Measurements from ENCODE around the gene ASAP2. TPM values are rescaled to one million over a fixed set of nuclear protein-coding genes. Genes with fewer than 3 reads are reported as not detected.

ASAP2 gene
- total RNA-seq, 2 experiments from 2014 or later = 0.08 to 0.23 TPM

- ChIA-PET POLR2A (no interaction called here), CTCF (no interaction called here)
Observed at GRCh38 chr2:9286554-9287399, 80.2 kb downstream of the ASAP2 start.

DNA sequence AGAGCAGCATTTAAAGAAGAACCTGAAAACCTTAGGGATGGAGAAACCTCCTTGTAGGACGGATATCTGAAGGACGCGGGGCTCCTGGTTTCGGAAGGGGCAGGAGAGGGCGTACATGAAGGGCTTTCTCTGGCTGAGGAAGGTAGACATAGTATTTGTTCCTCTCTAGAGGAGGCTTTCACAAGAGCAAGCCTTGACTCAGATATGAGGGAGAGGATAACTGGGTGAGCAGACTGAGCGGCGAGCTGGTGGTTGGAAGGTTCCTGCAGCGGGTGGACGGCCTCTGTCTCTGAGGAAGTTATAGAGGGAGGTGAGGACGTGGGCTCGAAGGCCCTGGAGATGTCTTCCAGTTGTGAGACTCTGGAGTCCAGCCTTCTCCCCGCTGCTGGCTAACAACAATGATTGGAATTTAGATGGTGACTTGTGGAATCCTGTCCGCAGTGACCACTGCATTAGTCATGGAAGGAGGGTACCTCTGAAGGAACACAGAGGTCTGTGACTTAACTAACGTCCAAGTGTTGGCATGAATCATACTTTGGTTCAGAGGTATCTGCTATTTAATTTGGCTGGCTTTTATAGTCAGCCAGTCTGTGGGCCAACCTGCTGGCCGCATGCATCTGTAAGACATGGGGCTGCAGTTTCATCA, 80.9 kb downstream of the ASAP2 start:
- ChIA-PET POLR2A (no interaction called here), CTCF (interaction anchor here (1.2 kb wide), 1 partner anchor 13 kb away, joined by 4 read pairs; no protein-coding TSS in a partner anchor)

DNA sequence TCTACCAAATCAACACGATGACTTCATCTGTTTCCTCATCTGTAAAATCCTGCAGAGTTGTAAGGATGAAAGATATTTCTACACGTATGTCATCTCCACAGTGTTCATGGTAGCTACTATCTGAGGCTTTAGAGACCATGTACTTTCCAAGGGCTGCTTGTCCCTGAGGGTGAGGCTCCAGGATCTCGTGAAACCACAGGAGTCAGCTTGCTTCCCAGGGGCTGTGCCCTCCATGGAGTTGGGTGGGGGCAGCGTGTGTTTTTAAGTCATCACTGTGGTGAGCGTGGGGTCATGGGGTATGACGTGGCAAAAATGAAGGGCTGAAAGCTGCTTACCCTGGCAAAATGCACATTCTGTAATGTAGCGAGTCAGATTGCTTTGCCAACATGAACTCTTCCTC, 81.6 kb downstream of the ASAP2 start:
- ChIA-PET POLR2A (no interaction called here), CTCF (interaction anchor here (1.2 kb wide), 1 partner anchor 14 kb away, joined by 4 read pairs; no protein-coding TSS in a partner anchor)

GRCh38 chr2:9288681-9289338, 82.2 kb downstream of the ASAP2 start:
- CTCF ChIA-PET = interaction anchor here (1.2 kb wide), 1 partner anchor 15 kb away, joined by 4 read pairs; no protein-coding TSS in a partner anchor
- POLR2A ChIA-PET = no interaction called here

- POLR2A ChIA-PET = no interaction called here
- CTCF ChIA-PET = no interaction called here
Observed at GRCh38 chr2:9291331-9291730, 84.7 kb downstream of the ASAP2 start.

- CTCF ChIA-PET = no interaction called here
- POLR2A ChIA-PET = no interaction called here
Observed at GRCh38 chr2:9291866-9292265, 85.3 kb downstream of the ASAP2 start.

- POLR2A ChIA-PET = no interaction called here
- CTCF ChIA-PET = no interaction called here
Observed at GRCh38 chr2:9292426-9292825, 85.8 kb downstream of the ASAP2 start.

GRCh38 chr2:9294764-9295163, 88.2 kb downstream of the ASAP2 start:
- ChIA-PET CTCF (interaction anchor here (0.6 kb wide), 1 partner anchor 259 kb away, joined by 3 read pairs; no protein-coding TSS in a partner anchor), POLR2A (no interaction called here)

- ChIA-PET POLR2A (no interaction called here), CTCF (no interaction called here)
Observed at GRCh38 chr2:9296559-9296958, 89.9 kb downstream of the ASAP2 start.

GRCh38 chr2:9297156-9297555, 90.5 kb downstream of the ASAP2 start:
- CTCF ChIA-PET = no interaction called here
- POLR2A ChIA-PET = no interaction called here

DNA sequence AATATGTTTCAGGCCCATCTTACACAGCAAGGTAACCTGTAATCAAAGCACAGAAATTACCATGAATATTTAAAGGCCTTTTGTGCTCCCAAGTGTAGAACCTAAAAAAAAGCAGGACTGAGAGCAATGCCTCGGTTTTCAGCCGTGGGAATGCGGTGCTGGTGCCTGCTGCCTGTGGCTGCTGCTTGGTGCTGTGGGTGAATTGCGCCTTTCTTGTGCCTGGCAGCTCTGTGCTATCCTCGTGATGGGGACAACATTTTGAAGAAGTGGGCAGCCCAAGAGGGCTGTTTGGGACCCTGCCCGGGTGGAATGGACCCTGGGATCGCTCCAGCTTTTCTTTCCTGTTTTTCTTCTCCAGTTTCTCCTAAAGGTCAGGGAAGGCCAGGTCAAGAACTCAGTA, 91.2 kb downstream of the ASAP2 start:
- ChIA-PET POLR2A (no interaction called here), CTCF (interaction anchor here (0.5 kb wide), 1 partner anchor 419 kb away, joined by 3 read pairs; no protein-coding TSS in a partner anchor)

DNA sequence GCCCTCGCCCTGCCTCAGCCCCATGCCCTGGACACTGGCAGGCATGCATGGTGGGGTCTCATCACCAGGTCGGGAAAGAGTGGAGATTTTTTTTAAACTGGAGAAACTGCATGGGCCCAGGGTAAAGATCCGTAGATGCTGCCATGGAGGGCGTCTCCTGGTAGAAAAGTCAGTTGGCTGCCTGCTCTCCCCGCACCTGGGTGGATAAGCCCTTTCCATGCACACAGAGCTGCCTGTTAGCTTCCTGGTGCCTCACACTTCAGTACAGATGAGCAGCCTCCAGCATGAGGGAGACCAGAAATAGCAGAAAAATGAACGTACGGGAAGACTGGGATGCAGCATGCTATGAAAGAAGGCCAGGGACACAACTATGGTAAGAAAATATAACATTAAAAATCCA, 92.0 kb downstream of the ASAP2 start:
- ChIA-PET POLR2A (no interaction called here), CTCF (no interaction called here)

DNA sequence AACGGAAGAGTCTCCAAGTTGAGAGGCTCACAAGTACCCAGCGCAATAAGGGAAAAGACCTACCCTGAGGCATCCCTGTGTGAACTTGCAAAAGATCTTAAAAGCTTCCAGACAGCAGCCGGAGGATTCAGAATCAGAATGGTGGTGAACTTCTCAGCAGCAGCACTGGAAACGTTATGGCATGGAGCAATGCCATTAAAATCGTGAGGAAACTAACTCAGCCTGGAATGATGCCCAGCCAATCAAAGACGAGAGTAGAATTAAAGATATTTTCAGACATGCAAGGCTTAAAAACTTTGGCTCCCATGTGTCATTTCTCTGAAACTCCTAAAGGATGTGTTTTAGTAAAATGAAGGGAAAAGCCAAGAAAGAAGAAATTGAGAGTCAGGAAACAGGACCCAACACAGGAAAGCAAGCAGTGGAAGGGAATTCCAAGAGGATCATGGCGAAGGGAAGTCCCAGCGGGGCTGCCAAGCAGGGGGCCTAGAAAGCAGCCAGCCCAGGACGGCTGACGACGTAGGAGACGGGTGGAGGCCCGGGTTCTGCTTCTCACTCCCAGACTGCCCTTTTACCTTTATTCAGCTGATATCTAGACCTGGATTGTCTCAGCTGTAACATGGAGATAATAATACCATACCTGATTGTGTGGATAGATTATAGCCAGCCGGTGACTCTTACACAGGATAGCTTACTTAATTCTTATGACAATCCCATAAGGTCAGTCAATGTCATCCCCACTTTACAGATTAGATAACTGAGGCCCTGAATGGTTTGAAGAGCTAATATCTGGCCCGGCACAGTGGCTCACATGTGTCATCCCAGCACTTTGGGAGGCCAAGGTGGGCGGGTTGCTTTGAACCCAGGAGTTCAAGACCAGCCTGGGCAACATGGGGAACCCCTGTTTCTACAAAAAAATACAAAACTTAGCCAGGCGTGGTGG, 92.8 kb downstream of the ASAP2 start:
- POLR2A ChIA-PET = no interaction called here
- CTCF ChIA-PET = no interaction called here

- ChIA-PET CTCF (no interaction called here), POLR2A (no interaction called here)
Observed at GRCh38 chr2:9300214-9300613, 93.6 kb downstream of the ASAP2 start.

GRCh38 chr2:9300829-9301453, 94.3 kb downstream of the ASAP2 start:
- ChIA-PET POLR2A (no interaction called here), CTCF (no interaction called here)

DNA sequence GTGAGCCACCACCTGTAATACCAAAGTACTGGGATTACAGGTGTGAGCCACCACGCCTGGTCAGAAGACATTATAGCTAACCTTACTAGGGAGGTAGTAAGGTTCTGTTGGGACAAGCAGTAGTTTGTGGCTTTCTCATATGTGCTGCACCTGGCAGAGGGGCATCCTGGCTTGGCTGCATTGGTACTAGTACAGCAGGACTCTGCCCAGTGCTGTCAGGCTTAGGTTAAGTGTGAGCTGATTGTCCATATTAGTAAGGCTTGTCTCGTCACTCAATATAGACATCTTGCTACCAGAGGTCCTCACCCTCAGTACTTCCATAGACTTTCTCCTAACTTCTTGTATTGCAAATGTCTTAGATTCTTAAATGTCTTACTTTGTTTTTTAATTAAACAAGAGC, 96.1 kb downstream of the ASAP2 start:
- CTCF ChIA-PET = no interaction called here

DNA sequence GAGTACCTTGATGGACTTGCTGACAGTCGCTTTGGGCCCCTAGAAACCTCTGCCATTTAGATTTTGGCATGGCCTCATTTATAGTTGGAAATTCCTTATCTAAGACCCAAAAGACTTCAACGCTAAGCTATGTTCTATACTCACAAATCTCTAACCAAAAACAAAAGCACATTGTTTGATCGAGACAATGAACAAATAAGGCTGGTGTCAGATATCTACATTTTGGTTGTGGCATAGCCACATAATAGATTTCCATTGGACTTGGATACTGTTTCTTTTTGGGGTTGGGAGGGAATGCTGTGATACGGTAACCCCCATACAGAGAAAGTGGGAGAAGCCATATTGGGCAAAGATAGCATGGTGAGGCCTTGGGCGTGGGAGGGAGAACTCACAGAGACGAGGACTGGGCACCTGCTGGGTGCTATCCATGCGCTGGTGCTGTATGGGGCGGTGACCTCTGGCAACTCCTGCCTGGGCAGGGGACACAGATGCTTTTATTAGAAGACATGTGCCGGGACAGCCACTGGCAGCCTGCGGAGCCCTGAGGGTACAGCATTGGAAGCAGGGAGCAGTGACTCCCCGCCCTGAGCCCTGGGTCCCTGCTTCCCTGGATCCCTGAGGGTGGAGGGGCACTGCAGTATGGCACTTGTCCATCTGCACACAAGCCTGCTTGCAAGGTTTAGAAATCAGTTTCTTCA, 97.1 kb downstream of the ASAP2 start:
- CTCF ChIA-PET = no interaction called here
- POLR2A ChIA-PET = no interaction called here

More for the DNA sequence above, 96.1 kb downstream of the ASAP2 start:
- POLR2A ChIA-PET = no interaction called here

- ChIA-PET POLR2A (no interaction called here), CTCF (no interaction called here)
Observed at GRCh38 chr2:9306911-9307310, 100.3 kb downstream of the ASAP2 start.

DNA sequence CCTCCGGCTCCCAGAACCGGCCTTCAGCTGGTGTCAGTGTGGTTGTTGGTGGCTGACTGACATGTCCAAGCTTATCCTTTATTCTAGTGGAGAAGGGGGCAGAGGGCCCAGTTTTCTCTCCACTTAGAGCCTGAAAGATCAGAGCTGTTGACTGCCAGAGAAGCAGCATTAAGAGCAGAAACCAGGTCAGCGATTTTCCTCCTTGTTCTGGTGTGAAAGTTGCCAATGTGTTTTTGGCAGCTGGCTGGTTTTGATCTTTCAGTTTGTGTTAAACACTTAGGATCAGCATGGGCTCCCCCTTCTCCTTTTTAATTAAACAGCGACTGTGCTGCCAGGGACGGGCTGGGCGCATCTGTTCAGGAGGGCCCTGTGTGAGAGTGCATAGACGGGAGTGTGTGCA, 100.9 kb downstream of the ASAP2 start:
- ChIA-PET POLR2A (no interaction called here), CTCF (no interaction called here)

Measured in activated CD8-positive, alpha-beta memory T cell treated with anti-CD3 and anti-CD28 coated beads for 36 hours (primary cell).